ENCODE measurements around the gene CEPT1.

Gene CEPT1

DNA sequence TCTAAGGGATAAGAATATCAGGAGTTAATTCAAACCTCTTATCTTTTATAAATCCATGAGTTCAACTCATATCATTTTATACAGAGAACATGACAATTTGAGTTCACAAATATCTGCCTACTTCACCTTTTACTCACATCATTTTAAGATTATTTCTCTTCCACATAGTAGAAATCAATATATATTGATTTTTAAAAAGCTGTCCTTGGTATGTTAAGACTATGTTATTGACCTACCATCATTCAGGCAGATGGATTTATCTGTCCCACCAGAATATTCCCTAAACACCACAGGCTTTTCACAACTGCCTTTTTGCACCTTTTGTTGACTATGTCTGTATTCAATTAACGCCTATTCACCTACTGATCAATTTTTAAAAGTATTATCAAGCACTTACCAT is 13.7 kb upstream of the CEPT1 start:
- DNase-seq (ENCODE audit: insufficient read length, low spot score) = no peak
- FAIRE-seq = peak; percentile 13
- TF ChIP-seq SPI1 (IDR thresholded peaks at IDR 0.05; ENCODE audit: low read depth, low read length) (no peak), POLR2A (IDR thresholded peaks at IDR 0.05; ENCODE audit: low read depth, low read length) (no peak), TAF1 (IDR thresholded peaks at IDR 0.05; ENCODE audit: low read depth, low read length) (no peak), PAX5 (IDR thresholded peaks at IDR 0.05; ENCODE audit: insufficient read depth, low read length, severe bottlenecking) (no peak), POU2F2 (IDR thresholded peaks at IDR 0.05; ENCODE audit: low read depth, low read length) (no peak), POLR2AphosphoS5 (IDR thresholded peaks at IDR 0.05; ENCODE audit: low read depth, low read length) (no peak)

DNA sequence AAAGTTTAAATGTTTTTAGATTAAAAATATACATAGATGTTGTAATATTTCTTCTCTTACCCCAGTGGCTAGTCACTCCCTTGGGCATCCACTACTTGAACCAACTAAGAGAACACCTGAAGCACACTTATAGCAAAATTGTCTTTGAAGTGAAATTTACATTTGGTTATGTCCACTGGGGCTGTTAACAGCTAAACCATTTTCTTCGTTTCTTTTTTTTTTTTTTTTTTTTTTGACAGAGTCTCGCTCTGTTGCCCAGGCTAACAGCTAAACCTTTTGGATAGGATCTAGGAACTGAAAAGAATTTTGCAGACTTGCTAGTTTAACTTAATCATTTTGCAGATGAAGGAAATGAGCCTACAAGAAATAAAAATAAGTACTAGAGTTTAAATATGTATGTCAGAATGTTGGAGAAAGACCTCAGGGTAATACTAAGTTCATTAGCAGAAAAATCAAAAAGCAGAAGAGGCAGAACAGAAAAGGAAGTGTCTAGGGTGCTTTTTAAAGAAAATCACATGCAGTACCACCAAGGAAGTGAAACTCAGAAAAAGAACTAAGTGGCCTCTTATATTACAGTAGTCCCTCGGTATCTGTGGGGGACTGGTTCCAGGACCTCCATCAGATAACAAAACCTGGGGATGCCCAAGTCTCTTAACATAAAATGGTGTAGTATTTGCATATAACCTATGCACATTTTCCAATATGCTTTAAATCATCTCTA is 11.9 kb upstream of the CEPT1 start:
- no peak for DNase-seq (ENCODE audit: insufficient read length, low spot score)
- no peak for FAIRE-seq
- TF ChIP-seq PAX5 (IDR thresholded peaks at IDR 0.05; ENCODE audit: insufficient read depth, low read length, severe bottlenecking) = no peak
- peak; percentile 69; the same call in 1 of the 2 replicates for TF ChIP-seq POU2F2 (IDR thresholded peaks at IDR 0.05; ENCODE audit: low read depth, low read length)
- TF ChIP-seq SPI1 (IDR thresholded peaks at IDR 0.05; ENCODE audit: low read depth, low read length) = peak; percentile 98

DNA sequence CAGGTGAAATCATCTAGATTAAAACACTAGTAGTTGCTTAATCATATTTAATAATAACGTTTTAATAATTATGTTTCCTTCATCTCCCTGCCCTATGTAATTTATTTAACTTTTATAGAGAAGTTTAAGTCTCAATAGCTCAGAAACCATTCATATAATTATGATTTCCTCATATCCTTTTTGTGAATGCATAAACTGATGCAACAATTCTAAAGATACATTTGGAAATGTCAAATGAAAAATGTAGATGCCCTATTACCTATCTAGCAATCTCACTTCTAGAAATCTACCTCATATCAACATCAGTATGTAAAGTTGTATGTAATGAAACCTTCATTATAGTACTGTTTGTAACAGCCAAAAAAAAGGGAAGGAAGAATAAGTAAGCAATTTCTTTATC is 10.6 kb upstream of the CEPT1 start:
- no peak for FAIRE-seq

DNA sequence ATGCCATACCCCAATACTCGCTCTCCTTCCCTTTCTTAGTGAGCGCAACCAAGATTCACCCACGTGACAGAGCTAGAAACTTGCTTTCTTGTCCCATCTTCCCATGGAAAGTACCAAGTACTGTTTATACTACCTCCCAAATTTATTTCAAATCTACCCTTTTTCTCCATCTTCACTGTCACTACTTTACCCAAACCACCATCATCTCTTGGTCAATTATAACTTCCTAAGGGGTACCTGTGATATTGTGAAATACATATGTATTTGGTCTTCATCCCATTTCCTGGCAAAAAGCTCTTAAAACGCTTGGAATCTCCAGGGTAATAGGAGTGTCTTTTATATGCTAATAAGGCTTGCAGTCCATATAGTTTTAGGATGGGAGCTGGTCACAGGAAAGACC is 8.3 kb upstream of the CEPT1 start:
- DNase-seq (ENCODE audit: insufficient read length, low spot score) (no peak), FAIRE-seq (no peak)
- no peak for TF ChIP-seq SPI1 (IDR thresholded peaks at IDR 0.05; ENCODE audit: low read depth, low read length)
- TF ChIP-seq TAF1 (IDR thresholded peaks at IDR 0.05; ENCODE audit: low read depth, low read length) = no peak
- no peak for TF ChIP-seq POLR2AphosphoS5 (IDR thresholded peaks at IDR 0.05; ENCODE audit: low read depth, low read length)
- TF ChIP-seq PAX5 (IDR thresholded peaks at IDR 0.05; ENCODE audit: insufficient read depth, low read length, severe bottlenecking) = no peak
- no peak for TF ChIP-seq POU2F2 (IDR thresholded peaks at IDR 0.05; ENCODE audit: low read depth, low read length)
- TF ChIP-seq POLR2A (IDR thresholded peaks at IDR 0.05; ENCODE audit: low read depth, low read length) = no peak

More for the DNA sequence above, 10.6 kb upstream of the CEPT1 start:
- no peak for TF ChIP-seq POLR2A (IDR thresholded peaks at IDR 0.05; ENCODE audit: low read depth, low read length)
- no peak for TF ChIP-seq POU2F2 (IDR thresholded peaks at IDR 0.05; ENCODE audit: low read depth, low read length)
- no peak for TF ChIP-seq SPI1 (IDR thresholded peaks at IDR 0.05; ENCODE audit: low read depth, low read length)
- TF ChIP-seq TAF1 (IDR thresholded peaks at IDR 0.05; ENCODE audit: low read depth, low read length) = no peak
- TF ChIP-seq PAX5 (IDR thresholded peaks at IDR 0.05; ENCODE audit: insufficient read depth, low read length, severe bottlenecking) = no peak
- no peak for TF ChIP-seq POLR2AphosphoS5 (IDR thresholded peaks at IDR 0.05; ENCODE audit: low read depth, low read length)
- DNase-seq (ENCODE audit: insufficient read length, low spot score) = no peak

DNA sequence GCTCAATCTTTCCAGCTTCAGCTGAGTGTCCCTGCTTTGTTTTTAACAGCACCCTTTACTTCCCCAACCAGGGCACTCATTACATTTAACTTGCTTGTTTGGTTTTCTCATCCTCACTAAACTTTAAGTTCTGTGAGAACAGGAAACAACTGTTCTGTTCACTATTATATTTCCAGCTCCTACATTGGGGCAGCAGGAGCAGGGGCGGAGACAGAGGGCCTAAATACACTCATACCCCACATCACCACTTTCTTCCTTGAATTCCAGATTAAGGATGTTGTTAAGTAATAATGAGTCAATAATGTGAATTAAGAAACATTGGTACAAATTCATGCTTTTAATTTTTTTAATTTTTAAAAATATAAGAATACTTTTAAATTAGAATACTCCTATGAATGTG is 6.2 kb upstream of the CEPT1 start:
- FAIRE-seq = no peak
- DNase-seq (ENCODE audit: insufficient read length, low spot score) = no peak
- no peak for TF ChIP-seq POLR2A (IDR thresholded peaks at IDR 0.05; ENCODE audit: low read depth, low read length)
- no peak for TF ChIP-seq PAX5 (IDR thresholded peaks at IDR 0.05; ENCODE audit: insufficient read depth, low read length, severe bottlenecking)
- no peak for TF ChIP-seq SPI1 (IDR thresholded peaks at IDR 0.05; ENCODE audit: low read depth, low read length)
- TF ChIP-seq POLR2AphosphoS5 (IDR thresholded peaks at IDR 0.05; ENCODE audit: low read depth, low read length) = no peak
- no peak for TF ChIP-seq TAF1 (IDR thresholded peaks at IDR 0.05; ENCODE audit: low read depth, low read length)
- TF ChIP-seq POU2F2 (IDR thresholded peaks at IDR 0.05; ENCODE audit: low read depth, low read length) = no peak

DNA sequence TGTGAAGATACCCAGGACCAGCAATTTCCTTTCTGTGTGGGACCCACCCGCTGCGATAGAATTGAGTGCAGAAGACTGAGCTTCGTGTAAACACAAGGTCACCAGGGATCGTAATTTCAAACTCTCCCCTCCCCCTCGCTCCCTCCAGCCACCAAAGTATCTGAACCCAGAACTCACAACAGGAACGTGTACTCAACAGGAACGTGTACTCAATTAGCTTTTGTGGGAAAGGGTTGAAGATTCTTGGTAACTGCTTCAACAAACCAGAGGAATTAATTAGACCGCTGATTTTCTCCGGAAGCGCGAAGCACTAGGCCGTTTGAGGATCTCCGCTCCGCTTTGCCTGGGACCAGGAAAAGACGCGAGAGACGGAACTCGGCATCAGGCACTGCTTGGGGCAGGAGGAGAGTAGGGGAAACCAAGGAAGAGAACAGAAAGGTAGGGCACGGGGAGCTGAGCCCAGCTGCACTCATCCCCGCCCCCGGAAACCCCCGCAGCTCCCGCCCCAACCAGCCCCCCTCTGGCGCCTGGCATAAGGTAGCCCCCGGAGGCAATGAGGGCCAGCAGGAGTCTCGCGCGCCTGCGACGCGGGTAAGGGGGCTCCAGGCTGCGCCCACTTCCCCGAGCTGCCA is 583 bp upstream of the CEPT1 start:
- FAIRE-seq (no peak), DNase-seq (ENCODE audit: insufficient read length, low spot score) (peak; percentile 37)
- TF ChIP-seq PAX5 (IDR thresholded peaks at IDR 0.05; ENCODE audit: insufficient read depth, low read length, severe bottlenecking) (no peak), POLR2AphosphoS5 (IDR thresholded peaks at IDR 0.05; ENCODE audit: low read depth, low read length) (peak; percentile 75), TAF1 (IDR thresholded peaks at IDR 0.05; ENCODE audit: low read depth, low read length) (no peak), SPI1 (IDR thresholded peaks at IDR 0.05; ENCODE audit: low read depth, low read length) (no peak), POLR2A (IDR thresholded peaks at IDR 0.05; ENCODE audit: low read depth, low read length) (peak; percentile 72; the same call in 1 of the 2 replicates), POU2F2 (IDR thresholded peaks at IDR 0.05; ENCODE audit: low read depth, low read length) (no peak; the same call in 1 of the 2 replicates)

DNA sequence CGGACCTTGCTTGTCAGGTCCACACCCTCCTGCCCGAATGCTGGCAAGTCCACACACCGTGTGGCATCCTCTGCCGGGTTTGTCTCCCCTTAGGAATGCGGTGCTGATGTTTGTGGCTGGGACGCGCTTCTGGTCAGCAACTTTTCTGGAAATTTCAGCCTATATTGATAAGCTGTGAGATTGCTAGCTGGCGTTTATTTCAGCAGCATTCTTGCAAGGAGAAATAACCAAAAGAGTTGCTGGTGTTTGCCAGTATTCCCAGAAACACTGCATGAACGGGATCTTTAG is 601 bp downstream of the CEPT1 start:
- FAIRE-seq (no peak), DNase-seq (ENCODE audit: insufficient read length, low spot score) (no peak)

DNA sequence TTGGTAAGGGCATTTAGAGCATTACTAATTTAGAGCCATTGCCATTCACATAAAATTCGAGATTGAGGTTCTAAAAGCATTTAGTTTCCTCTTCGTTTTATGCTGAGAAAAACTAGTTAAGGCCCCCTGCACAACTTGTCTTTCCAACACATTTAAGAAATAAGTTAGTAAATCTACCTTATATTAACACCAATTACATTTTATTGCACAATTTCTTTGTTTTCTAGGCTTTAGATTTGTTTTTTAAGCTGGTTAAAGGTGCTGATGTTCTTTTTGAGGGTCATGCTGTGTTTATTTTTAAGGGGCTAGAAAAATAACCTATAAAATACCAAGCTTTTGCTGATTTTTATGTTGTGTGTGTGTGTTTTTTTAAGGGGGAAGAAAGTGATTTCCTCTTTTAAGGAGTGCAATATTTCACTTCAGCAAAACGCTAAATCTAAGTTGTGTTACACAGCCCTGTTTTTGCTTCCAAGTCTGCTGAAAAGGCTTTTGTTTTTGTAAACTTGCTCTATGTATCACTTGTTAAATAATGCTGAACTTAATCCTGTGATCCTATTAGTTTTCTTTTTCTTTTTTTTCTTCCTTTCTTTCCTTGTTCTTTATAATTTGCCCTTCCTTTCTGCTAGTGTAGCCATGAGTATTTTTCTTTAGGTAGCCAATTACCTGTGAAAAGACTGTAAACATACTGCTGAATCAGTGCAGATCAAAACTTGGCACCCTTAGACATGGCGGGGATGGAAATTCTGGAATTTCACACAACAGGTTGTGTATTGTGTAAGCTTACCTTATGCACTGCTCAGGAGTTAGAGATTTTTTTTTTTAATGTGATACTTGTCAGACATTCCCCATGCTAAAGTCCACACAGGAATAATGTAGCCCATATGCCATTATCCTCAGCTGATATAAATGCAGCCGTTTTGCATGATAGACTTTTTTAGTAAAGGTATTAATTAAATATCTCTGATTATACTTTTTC is 1.5 kb downstream of the CEPT1 start:
- peak; percentile 9 for FAIRE-seq
- TF ChIP-seq POLR2A (IDR thresholded peaks at IDR 0.05; ENCODE audit: low read depth, low read length) (no peak), POLR2AphosphoS5 (IDR thresholded peaks at IDR 0.05; ENCODE audit: low read depth, low read length) (no peak), PAX5 (IDR thresholded peaks at IDR 0.05; ENCODE audit: insufficient read depth, low read length, severe bottlenecking) (no peak), POU2F2 (IDR thresholded peaks at IDR 0.05; ENCODE audit: low read depth, low read length) (no peak), SPI1 (IDR thresholded peaks at IDR 0.05; ENCODE audit: low read depth, low read length) (0 out of 2 replicates have a peak, but pooled peaks have one; percentile 39), TAF1 (IDR thresholded peaks at IDR 0.05; ENCODE audit: low read depth, low read length) (no peak)
- DNase-seq (ENCODE audit: insufficient read length, low spot score) = no peak

More for the DNA sequence above, 601 bp downstream of the CEPT1 start:
- no peak for TF ChIP-seq TAF1 (IDR thresholded peaks at IDR 0.05; ENCODE audit: low read depth, low read length)
- no peak for TF ChIP-seq PAX5 (IDR thresholded peaks at IDR 0.05; ENCODE audit: insufficient read depth, low read length, severe bottlenecking)
- TF ChIP-seq SPI1 (IDR thresholded peaks at IDR 0.05; ENCODE audit: low read depth, low read length) = no peak
- no peak for TF ChIP-seq POLR2A (IDR thresholded peaks at IDR 0.05; ENCODE audit: low read depth, low read length)
- no peak for TF ChIP-seq POU2F2 (IDR thresholded peaks at IDR 0.05; ENCODE audit: low read depth, low read length)
- no peak for TF ChIP-seq POLR2AphosphoS5 (IDR thresholded peaks at IDR 0.05; ENCODE audit: low read depth, low read length)

Data from GM12891 (cell line).